Lung (tissue), 12 donors: ENCODE data around the gene TTC34. TPM values are rescaled to one million over a fixed set of nuclear protein-coding genes. Genes with fewer than 3 reads are reported as not detected.

Experiments
- ATAC-seq: fragments of 200-7000 bp; cut with Tn5 transposase; one replicate; pipeline ENCODE4 v1.9.1; 2020; ENCODE audit warnings: moderate number of reproducible peaks; ENCODE audit not compliant: insufficient read depth, low FRiP score
- DNase-seq, 3 donors: peaks; one replicate each; pipeline ENCODE4 v3.0.0-alpha.2; 2013 to 2017
- H3K27ac ChIP-seq, 2 donors: one replicate each; pipeline ENCODE4 v1.5.1; 2013; ENCODE audit warnings: mild to moderate bottlenecking in 2 of 2, moderate library complexity in 2 of 2, control low read depth in 1 of 2, inconsistent platforms in 1 of 2, low read depth in 1 of 2, low read length in 1 of 2
- H3K27me3 ChIP-seq, 3 donors: one replicate each; pipeline ENCODE4 v1.5.1; 2013; ENCODE audit warnings: low read length in 2 of 3; ENCODE audit not compliant: control insufficient read depth in 3 of 3, insufficient read depth in 3 of 3
- H3K36me3 ChIP-seq, 4 donors: one replicate each; pipeline ENCODE4 v1.5.1; 2013; ENCODE audit warnings: low read length in 4 of 4, mild to moderate bottlenecking in 1 of 4, moderate library complexity in 1 of 4; ENCODE audit not compliant: control insufficient read depth in 4 of 4, insufficient read depth in 4 of 4
- H3K4me1 ChIP-seq, 5 donors: one replicate each; pipeline ENCODE4 v1.5.1; 2013; ENCODE audit warnings: low read length in 5 of 5, mild to moderate bottlenecking in 2 of 5, moderate library complexity in 1 of 5; ENCODE audit not compliant: control insufficient read depth in 5 of 5, insufficient read depth in 5 of 5
- H3K4me3 ChIP-seq: one replicate; pipeline ENCODE4 v1.5.1; 2013; ENCODE audit warnings: mild to moderate bottlenecking, control low read depth, moderate library complexity
- H3K9ac ChIP-seq, 2 donors: one replicate each; pipeline ENCODE4 v1.5.1; 2013; ENCODE audit warnings: low read length in 2 of 2, control low read depth in 1 of 2; ENCODE audit not compliant: insufficient read depth in 1 of 2
- H3K9me3 ChIP-seq, 4 donors: one replicate each; pipeline ENCODE4 v1.5.1; 2013; ENCODE audit warnings: low read length in 3 of 4, mild to moderate bottlenecking in 1 of 4, moderate library complexity in 1 of 4; ENCODE audit not compliant: control insufficient read depth in 4 of 4, insufficient read depth in 3 of 4
- WGBS, 2 donors: extraction: QIAGEN DNeasy Blood & Tissue Kit; methylation state at CpG; one replicate each; pipeline ENCODE4 v1.1.7; 2013; 5-methylcytosine and 5-hydroxymethylcytosine counted together
- polyA plus RNA-seq, 2 donors: library from polyadenylated mRNA; stranded (reverse); fragments of 200-250 nt; gene quantifications; one replicate each; pipeline ENCODE4 v1.2.1, GENCODE V29; 2013
- total RNA-seq, 2 donors: library from RNA; depleted of rRNA in 1 of 2; stranded (reverse); fragments of >200 nt in 1 of 2; gene quantifications; one replicate each; pipeline ENCODE4 v1.2.1, GENCODE V29; 2014 to 2021
- TF ChIP-seq, protein P1 (sequence below): IDR thresholded peaks from 2 replicates; pipeline ENCODE4 v1.5.1; 2012; ENCODE audit warnings: mild to moderate bottlenecking; ENCODE audit errors: control extremely low read depth, extremely low read depth
- donor health status: control.
- donor health status: control.
- donor health status: Bipolar disorder and iron deficiency.
- donor health status: healthy.
- donor health status: DM: yes; HTN: yes; CAD: no.

Gene TTC34
- total and polyA plus RNA-seq, 4 donors: 0.30 to 3.3 (median 0.75) TPM

DNA sequence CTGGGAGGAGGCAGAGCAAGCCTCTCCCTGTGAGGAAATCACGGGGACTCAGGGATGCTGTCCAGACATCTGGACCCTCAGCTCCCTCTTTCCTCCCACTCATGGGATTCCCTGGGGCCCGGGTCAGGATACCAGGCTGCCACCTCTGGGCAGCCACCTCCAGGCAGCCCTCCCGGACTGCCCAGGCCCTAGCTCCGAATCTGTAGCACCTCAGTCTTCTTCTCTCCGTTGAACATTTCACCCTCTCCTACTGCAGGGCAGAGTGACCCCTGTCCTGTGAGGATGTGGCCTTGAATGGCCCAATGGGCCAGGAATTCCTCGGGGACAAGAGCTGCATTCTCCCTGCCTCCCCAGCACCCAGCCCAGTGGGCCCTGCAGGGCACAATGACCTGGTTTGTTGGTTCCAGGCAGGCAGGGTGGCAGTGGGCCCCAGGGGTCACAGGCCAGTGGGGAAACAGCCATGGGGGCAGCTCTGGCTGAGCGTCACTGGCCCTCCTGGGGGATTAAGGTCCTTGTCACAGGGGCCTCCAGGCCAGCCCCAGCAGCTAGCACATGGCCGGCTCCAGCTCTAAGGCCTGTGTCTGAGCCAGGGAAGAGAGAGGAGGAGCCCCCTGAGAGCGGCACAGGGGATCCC, 9.5 kb upstream of the TTC34 start:
- no peak for DNase-seq
- Histone ChIP-seq H3K9me3 (peaks cover 0 to 22% (median 1%) of the 10 kb centered on the region in 4 donors), H3K4me1 (no peaks in the 10 kb centered on the region), H3K36me3 (no peaks in the 10 kb centered on the region), H3K27me3 (peaks cover 0 to 11% (median 4%) of the 10 kb centered on the region in 3 donors), H3K9ac (no peak overlapping the region), H3K27ac (no peak overlapping the region), H3K4me3 (no peak overlapping the region)
- no peak for ATAC-seq
- WGBS, 2 donors: 71 to 80% methylated on average over 9 of the region's 9 CpGs
- TF ChIP-seq, protein P1, sequence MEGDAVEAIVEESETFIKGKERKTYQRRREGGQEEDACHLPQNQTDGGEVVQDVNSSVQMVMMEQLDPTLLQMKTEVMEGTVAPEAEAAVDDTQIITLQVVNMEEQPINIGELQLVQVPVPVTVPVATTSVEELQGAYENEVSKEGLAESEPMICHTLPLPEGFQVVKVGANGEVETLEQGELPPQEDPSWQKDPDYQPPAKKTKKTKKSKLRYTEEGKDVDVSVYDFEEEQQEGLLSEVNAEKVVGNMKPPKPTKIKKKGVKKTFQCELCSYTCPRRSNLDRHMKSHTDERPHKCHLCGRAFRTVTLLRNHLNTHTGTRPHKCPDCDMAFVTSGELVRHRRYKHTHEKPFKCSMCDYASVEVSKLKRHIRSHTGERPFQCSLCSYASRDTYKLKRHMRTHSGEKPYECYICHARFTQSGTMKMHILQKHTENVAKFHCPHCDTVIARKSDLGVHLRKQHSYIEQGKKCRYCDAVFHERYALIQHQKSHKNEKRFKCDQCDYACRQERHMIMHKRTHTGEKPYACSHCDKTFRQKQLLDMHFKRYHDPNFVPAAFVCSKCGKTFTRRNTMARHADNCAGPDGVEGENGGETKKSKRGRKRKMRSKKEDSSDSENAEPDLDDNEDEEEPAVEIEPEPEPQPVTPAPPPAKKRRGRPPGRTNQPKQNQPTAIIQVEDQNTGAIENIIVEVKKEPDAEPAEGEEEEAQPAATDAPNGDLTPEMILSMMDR: no peak

DNA sequence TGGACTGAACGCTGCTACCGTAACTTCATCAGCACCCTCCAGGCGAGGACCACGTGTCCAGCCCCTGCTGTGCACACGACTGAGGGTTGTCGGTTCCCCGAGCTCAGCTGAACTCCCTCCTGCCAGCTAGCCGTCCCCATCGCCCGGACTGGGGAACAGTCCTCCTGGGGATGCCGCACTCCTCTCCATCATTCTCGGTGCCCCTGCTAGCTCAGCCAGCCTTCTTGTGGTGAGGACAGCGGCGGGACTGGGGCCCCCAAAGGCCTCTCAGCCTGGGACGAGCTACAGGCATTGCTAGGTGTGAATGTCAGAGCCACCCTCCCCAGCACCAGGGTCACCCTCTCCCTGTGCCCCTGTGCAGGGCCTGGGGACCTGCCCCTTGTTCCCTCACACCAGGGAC, 8.8 kb upstream of the TTC34 start:
- TF ChIP-seq, protein P1: no peak
- ATAC-seq (no peak), DNase-seq (no peak)
- peaks cover 0 to 22% (median 1%) of the 10 kb centered on the region in 4 donors for H3K9me3 ChIP-seq
- H3K9ac ChIP-seq: no peak overlapping the region
- 82 to 93% methylated on average over 15 of the region's 15 CpGs for WGBS, 2 donors
- H3K27me3 ChIP-seq: peaks cover 0 to 11% (median 4%) of the 10 kb centered on the region in 3 donors
- H3K4me3 ChIP-seq: no peak overlapping the region
- no peak overlapping the region for H3K27ac ChIP-seq
- H3K36me3 ChIP-seq: no peaks in the 10 kb centered on the region
- no peaks in the 10 kb centered on the region for H3K4me1 ChIP-seq

DNA sequence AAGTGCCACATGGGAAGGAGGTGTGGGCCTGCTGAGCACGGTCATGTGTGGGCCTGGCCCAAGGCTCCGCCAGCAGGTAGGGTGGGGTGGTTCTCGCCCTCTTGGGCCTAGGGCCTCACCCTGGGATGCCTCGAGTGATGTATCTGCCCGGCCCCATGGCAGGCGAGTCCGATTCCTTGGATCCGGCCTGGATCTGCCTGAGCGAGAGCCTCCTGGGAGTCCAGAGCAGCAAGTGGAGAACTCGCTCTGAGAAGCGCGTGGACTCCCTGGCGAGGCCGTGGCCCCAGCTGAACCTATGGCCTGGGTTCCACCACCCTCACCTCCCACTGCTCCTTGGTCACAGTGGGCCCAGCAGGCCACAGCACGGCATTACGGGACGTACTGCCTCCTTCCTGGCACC, 8.2 kb upstream of the TTC34 start:
- ATAC-seq (no peak), DNase-seq (no peak)
- TF ChIP-seq, protein P1: no peak
- Histone ChIP-seq H3K9me3 (peaks cover 0 to 21% (median 1%) of the 10 kb centered on the region in 4 donors), H3K36me3 (no peaks in the 10 kb centered on the region), H3K27ac (no peak overlapping the region), H3K4me1 (no peaks in the 10 kb centered on the region), H3K9ac (no peak overlapping the region), H3K4me3 (no peak overlapping the region), H3K27me3 (peaks cover 0 to 11% (median 4%) of the 10 kb centered on the region in 3 donors)
- 88 to 93% methylated on average over 17 of the region's 17 CpGs for WGBS, 2 donors
